Measurements from ENCODE around the gene IL10RA. TPM values are rescaled to one million over a fixed set of nuclear protein-coding genes. Genes with fewer than 3 reads are reported as not detected.

The IL10RA gene
- total RNA-seq, 2 donors from 2014 or later, result 7.3 to 10.2 TPM

DNA sequence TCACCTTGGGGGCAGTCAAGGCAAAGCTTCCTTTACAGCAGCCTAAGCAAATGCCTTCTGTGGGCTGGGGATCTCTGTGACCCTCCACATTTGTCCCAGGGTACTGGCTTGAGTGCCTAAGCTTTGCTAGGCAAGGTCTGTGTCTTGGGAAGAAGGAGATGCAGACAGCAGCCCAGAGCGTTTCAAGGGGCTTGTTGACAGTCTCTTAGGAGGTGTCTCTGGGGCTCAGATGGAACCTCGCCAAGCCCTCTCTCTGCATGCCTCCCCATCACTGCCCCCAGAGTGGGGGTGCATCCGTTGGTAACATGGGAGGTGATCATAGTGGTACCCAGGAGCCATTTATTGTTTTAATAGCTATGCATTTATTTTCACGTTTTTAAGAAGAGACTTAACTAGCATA, 61.6 kb downstream of the IL10RA start:
- Histone ChIP-seq H3K36me3 (replicated peaks in 1 of 2; ENCODE audit: insufficient read depth in 1 of 2, low read depth in 2 of 2) (no peaks in the 10 kb centered on the region), H3K9me3 (no peaks in the 10 kb centered on the region), H3K27me3 (no peaks in the 10 kb centered on the region), H3K4me3 (no peak overlapping the region), H3K27ac (no peak overlapping the region), H3K4me1 (no peaks in the 10 kb centered on the region)
- 37 to 67% methylated on average over 3 to 4 of the region's 4 CpGs for WGBS, 2 donors
- ATAC-seq, result no peak
- intact Hi-C loops (cut with DNase I), result no loop called here
- TF ChIP-seq, protein P1, sequence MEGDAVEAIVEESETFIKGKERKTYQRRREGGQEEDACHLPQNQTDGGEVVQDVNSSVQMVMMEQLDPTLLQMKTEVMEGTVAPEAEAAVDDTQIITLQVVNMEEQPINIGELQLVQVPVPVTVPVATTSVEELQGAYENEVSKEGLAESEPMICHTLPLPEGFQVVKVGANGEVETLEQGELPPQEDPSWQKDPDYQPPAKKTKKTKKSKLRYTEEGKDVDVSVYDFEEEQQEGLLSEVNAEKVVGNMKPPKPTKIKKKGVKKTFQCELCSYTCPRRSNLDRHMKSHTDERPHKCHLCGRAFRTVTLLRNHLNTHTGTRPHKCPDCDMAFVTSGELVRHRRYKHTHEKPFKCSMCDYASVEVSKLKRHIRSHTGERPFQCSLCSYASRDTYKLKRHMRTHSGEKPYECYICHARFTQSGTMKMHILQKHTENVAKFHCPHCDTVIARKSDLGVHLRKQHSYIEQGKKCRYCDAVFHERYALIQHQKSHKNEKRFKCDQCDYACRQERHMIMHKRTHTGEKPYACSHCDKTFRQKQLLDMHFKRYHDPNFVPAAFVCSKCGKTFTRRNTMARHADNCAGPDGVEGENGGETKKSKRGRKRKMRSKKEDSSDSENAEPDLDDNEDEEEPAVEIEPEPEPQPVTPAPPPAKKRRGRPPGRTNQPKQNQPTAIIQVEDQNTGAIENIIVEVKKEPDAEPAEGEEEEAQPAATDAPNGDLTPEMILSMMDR (IDR thresholded peaks at IDR 0.05), result no peak
- no peak for TF ChIP-seq POLR2A (IDR thresholded peaks at IDR 0.05)
- no peak for DNase-seq

- Histone ChIP-seq H3K27me3 (no peaks in the 10 kb centered on the region), H3K4me1 (no peaks in the 10 kb centered on the region), H3K27ac (no peak overlapping the region), H3K4me3 (no peak overlapping the region), H3K36me3 (replicated peaks in 1 of 2; ENCODE audit: insufficient read depth in 1 of 2, low read depth in 2 of 2) (no peaks in the 10 kb centered on the region), H3K9me3 (no peaks in the 10 kb centered on the region)
- intact Hi-C loops (cut with DNase I), result no loop called here
- TF ChIP-seq POLR2A (IDR thresholded peaks at IDR 0.05), result no peak
- TF ChIP-seq, protein P1 (IDR thresholded peaks at IDR 0.05), result no peak
- DNase-seq (no peak), ATAC-seq (no peak)
- 71 to 78% methylated on average over 11 of the region's 11 CpGs for WGBS, 2 donors
Measured at GRCh38 chr11:118048472-118049370, 62.5 kb downstream of the IL10RA start.

- Histone ChIP-seq H3K4me3 (no peak overlapping the region), H3K9me3 (no peaks in the 10 kb centered on the region), H3K36me3 (replicated peaks in 1 of 2; ENCODE audit: insufficient read depth in 1 of 2, low read depth in 2 of 2) (no peaks in the 10 kb centered on the region), H3K4me1 (no peaks in the 10 kb centered on the region), H3K27me3 (no peaks in the 10 kb centered on the region), H3K27ac (no peak overlapping the region)
- intact Hi-C loops (cut with DNase I), result loop anchor here (10.0 kb wide), 2 partner anchors 105 to 605 kb away; no protein-coding TSS in a partner anchor
- TF ChIP-seq POLR2A (IDR thresholded peaks at IDR 0.05), result no peak
- TF ChIP-seq, protein P1 (IDR thresholded peaks at IDR 0.05), result no peak
- no peak for DNase-seq
- no peak for ATAC-seq
- WGBS, 2 donors, result 89 to 92% methylated on average over 5 to 6 of the region's 6 CpGs
Measured at GRCh38 chr11:118049771-118050170, 63.6 kb downstream of the IL10RA start.

DNA sequence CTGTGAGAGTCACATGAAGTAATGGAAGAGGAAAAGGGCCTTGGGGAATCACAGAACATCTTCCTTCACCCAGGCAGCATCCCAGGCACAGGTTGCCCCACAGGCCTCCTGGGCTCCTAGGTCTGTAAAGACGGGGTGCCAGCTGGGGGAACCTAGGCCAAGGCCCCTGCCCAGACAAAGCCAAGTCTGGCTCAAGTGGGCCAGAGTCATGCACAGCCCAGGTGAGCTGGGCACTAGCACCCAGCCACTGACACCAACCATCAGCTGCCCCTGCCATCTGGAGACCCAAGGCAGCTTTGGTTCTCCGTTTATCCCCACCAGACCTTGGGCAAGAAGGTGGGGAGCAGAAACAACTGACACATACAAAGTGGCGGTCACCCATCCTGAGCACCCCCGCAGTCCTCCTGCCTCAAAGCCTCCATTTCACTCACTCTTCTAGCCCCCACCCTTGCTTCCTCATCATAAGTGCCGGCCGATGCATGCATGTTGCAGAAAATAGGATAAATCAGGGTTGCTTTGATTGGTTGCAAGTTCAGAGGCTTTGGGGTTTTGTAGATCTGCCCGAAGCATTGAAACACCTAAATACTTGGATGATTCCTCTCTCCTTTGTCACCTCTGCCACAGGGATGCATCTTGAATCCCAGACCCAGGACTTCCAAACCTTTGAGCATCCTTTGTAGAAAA, 64.2 kb downstream of the IL10RA start:
- ATAC-seq (no peak), DNase-seq (no peak)
- no peaks in the 10 kb centered on the region for H3K9me3 ChIP-seq
- H3K36me3 ChIP-seq (replicated peaks in 1 of 2; ENCODE audit: insufficient read depth in 1 of 2, low read depth in 2 of 2), result no peaks in the 10 kb centered on the region
- no peaks in the 10 kb centered on the region for H3K27me3 ChIP-seq
- no peak overlapping the region for H3K4me3 ChIP-seq
- H3K4me1 ChIP-seq, result no peaks in the 10 kb centered on the region
- intact Hi-C loops (cut with DNase I), result loop anchor here (10.0 kb wide), 2 partner anchors 106 to 606 kb away; no protein-coding TSS in a partner anchor
- H3K27ac ChIP-seq, result no peak overlapping the region
- TF ChIP-seq POLR2A (IDR thresholded peaks at IDR 0.05), result no peak
- TF ChIP-seq, protein P1 (IDR thresholded peaks at IDR 0.05), result no peak
- 77 to 79% methylated on average over 7 of the region's 7 CpGs for WGBS, 2 donors

Other genes with a start within 250 kb of the IL10RA start
- 1 to 10 TPM in 1 of 2 donors, under 1 TPM in 1; 0.33 to 1.6 TPM for gene DSCAML1, start 189.2 kb upstream of the IL10RA start, total RNA-seq
- 100 to 1,000 TPM; 290 to 396 TPM for gene FXYD2, start 161.7 kb upstream of the IL10RA start, total RNA-seq
- gene FXYD6, start 109.7 kb upstream of the IL10RA start, total RNA-seq, result 10 to 100 TPM; 16.8 to 23.9 TPM
- 1 to 10 TPM; 1.6 to 4.9 TPM for gene TMPRSS13, start 57.0 kb upstream of the IL10RA start, total RNA-seq
- 1 to 10 TPM in 1 of 2 donors, not detected in 1; 6.5 TPM for gene TMPRSS4, start 90.7 kb downstream of the IL10RA start, total RNA-seq
- gene SMIM35, start 100.6 kb downstream of the IL10RA start, total RNA-seq, result not detected
- gene SCN4B, start 166.4 kb downstream of the IL10RA start, total RNA-seq, result 1 to 10 TPM in 1 of 2 donors, under 1 TPM in 1; 0.33 to 1.6 TPM
- under 1 TPM in 1 of 2 donors, not detected in 1; under 0.01 TPM for gene SCN2B, start 190.2 kb downstream of the IL10RA start, total RNA-seq
- 1 to 10 TPM in 1 of 2 donors, under 1 TPM in 1; 0.99 to 4.9 TPM for gene JAML, start 238.6 kb downstream of the IL10RA start, total RNA-seq

Measured in body of pancreas (tissue), 4 donors.